GM19397 (cell line): ENCODE results near the gene FZD7.

Experiments used
- ATAC-seq: cut with Tn5 transposase; IDR thresholded peaks from one replicate; pipeline ENCODE4 v1.9.1; 2021; ENCODE audit warnings: mild to moderate bottlenecking, moderate library complexity; ENCODE audit not compliant: unreplicated experiment

FZD7 gene

DNA sequence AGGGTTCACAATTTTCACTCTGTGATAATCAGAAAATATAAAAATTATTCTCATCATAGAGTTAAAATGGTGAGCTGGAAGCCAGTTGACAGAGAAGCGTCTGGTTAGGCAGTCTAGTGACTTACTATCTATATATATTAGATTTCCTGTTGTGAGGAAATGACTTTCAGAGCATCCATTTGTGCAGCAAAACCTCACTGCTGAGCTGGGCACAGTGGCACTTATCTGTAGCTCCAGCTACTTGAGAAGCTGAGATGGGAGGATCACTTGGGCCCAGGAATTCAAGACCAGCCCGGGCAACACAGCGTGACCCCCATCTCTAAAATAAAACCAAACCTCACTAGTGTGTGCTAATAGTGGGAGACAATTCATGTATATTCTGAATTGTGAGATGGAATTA is 32.2 kb downstream of the FZD7 start:
- ATAC-seq = no peak

DNA sequence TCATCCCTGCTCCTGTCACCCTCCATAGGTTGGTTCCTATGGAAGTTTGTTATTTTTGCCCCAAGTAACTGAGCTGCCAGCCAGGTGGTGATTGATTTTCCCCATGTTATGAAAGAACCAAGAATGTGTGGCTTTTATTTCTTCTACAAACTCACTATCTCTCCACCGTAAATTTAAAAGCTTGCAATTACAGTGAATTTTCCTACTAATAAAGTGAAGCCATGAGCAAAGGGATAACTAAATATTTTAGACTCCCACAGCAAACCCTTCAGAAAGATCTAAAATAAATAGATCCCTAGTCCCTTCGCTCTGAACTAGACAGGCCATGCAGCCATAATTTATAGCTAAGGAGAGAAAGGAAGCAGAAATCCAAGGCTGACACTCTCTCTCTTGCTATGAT is 33.2 kb downstream of the FZD7 start:
- ATAC-seq = no peak

DNA sequence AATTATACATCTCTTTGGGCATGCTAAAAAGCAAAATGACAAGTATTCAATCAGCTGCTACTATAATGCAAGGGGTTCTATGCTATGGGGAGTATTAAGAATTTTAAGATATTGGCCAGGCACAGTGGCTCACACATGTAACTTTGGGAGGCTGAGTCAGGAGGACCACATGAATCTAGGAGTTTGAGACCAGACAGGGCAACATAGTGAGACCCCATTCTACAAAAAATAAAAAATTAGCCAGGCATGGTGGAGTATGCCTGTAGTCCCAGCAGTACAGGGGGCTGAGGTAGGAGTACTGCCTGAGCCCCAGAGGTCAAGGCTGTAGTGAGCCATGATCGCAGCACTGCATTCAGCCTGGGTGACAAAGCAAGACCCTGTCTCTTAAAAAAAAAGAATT is 33.9 kb downstream of the FZD7 start:
- no peak for ATAC-seq

DNA sequence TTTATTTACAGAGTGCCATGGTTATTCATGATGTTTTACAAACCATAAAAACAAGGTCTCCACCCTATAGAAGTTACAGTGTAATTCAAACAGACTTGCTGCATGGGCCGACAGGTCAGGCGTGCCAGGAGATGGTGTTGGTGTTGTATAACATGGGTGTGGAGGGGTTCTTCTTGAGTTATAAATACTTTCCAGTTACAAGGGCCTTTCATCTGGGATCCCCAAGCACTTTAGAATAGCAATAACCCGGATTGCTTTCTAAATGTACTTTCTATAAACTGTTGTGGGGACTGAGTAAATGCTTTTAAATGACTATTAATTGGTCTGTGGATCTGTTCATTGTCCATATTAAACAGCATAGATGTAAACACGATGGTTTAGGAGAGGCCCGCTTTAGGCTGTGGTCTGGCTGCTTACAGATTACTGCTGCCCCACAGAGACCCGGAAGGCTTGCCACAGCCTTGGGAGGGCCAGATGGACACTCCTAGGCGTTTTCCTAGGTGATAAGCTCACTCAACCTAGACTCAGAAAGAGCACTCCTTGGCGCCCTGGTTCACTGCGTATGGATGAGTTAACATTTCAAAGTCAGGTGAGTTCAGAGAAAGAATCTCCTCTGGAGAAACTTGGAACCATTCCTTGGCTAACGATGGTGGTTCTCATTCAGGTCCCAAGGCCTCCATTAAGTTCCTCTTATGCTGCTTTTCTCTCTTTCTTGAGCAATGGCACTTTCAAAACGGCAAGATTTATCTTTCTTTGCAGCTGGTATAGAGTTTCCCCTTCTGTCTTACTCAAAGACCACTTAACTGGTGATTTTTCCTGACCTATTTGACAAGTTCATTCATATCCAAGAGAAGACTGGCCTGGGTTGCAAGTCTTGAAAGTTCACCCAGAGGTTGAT is 35.8 kb downstream of the FZD7 start:
- no peak for ATAC-seq

DNA sequence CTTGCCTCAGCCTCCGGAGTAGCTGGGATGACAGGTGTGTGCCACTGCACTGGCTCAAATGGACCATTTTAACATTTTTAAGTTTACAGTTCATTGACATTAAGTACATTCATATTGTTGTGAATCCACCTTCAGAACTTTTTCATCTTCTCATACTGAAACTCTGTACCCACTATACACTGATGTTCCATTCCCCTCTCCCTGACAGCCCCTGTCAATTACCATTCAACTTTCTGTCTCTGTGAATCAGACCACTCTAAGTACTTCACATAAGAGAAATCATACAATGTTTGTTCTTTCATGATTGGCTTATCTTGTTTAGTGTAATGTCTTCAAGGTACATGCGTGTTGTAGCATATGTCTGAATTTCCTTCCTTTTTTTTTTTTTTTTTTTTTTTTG is 37.5 kb downstream of the FZD7 start:
- ATAC-seq = no peak

- ATAC-seq = no peak
These were observed 38.6 kb downstream of the FZD7 start for GRCh38 chr2:202072226-202072625.

GRCh38 chr2:202072737-202073401 is 39.2 kb downstream of the FZD7 start, which contains the start of gene KIAA2012:
Gene KIAA2012 (plus strand): TSS chr2:202073255. CDS start chr2:202073628, 373 bp downstream.
- no peak for ATAC-seq

DNA sequence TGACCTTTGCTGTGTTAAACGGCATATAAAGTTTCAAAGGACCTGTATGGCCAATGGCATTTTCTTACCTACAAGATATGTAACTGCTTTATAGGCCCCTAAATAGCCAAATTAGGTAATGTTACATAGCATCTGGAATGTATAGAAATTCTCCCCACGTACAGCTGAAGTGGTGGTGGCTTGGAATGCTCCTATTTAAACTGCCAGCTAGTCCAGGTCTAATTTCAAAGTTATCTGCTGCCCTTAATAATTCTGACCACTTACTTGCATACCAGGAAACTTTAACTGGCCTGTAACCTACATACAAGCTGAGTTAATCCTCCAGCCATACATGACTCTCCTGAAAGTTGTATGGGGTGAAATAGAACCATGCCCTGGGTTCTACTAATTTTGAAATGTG is 40.7 kb downstream of the FZD7 start:
- no peak for ATAC-seq

GRCh38 chr2:202079310-202079709 is 45.7 kb downstream of the FZD7 start:
- ATAC-seq = no peak

DNA sequence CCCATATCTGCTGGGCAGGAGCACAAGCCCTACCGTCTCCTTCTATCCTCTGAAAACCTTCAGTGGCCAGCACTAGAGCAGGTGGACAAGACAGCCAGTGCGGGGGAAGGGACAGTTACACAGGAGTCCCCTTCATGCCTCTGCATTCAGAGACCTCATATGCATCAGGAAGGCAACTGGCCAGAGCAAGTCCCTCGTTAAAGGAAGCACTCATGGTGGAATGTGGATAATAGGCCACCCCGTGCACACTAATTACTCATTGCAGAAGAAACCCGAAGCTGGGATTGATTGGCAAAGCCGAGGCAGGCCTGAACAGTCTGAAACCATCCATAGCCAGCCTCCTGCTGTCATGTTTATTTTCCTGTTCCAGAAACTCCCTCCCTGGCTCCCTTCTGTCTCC is 50.6 kb downstream of the FZD7 start:
- ATAC-seq = no peak
